Neural progenitor cell (in vitro differentiated cells): Measurements from ENCODE around the gene HSD17B14.

Experiments used
- CTCF ChIP-seq: fragments of 200-600 bp; sonication (generic); IDR thresholded peaks from 2 replicates; pipeline ENCODE4 v1.5.1; 2017; ENCODE audit warnings: antibody characterized with exemption, mild to moderate bottlenecking
- EZH2 ChIP-seq: fragments of 200-600 bp; sonication (generic); IDR thresholded peaks from 2 replicates; pipeline ENCODE4 v1.6.1; 2017; ENCODE audit warnings: antibody characterized with exemption, mild to moderate bottlenecking, moderate library complexity
- EZH2phosphoT487 ChIP-seq: fragments of 200-600 bp; sonication (generic); IDR thresholded peaks from 2 replicates; pipeline ENCODE4 v1.6.1; 2017; ENCODE audit warnings: antibody characterized with exemption

- TF ChIP-seq CTCF (no peak), EZH2phosphoT487 (no peak), EZH2 (no peak)
Observed at GRCh38 chr19:48870048-48870447, 33.8 kb upstream of the HSD17B14 start.
